H9 (cell line): ENCODE measurements around the gene ABCG1. TPM values are rescaled to one million over a fixed set of nuclear protein-coding genes. Genes with fewer than 3 reads are reported as not detected.

Experiments used
- DNase-seq: peaks from one replicate; pipeline ENCODE4 v3.0.0-alpha.2; 2017
- H2AFZ ChIP-seq: one replicate; pipeline ENCODE4 v1.6.1; 2013; ENCODE audit warnings: mild to moderate bottlenecking, low read length, control low read depth, moderate library complexity
- H2AK5ac ChIP-seq: 2 replicates; pipeline ENCODE4 v1.6.1; 2013; ENCODE audit warnings: low read length, control low read depth, mixed read lengths; ENCODE audit not compliant: insufficient read length
- H2BK120ac ChIP-seq: one replicate; pipeline ENCODE4 v1.6.1; 2013; ENCODE audit warnings: low read depth, mild to moderate bottlenecking, low read length, control low read depth, inconsistent platforms; ENCODE audit not compliant: poor library complexity, severe bottlenecking
- H2BK12ac ChIP-seq: 2 replicates; pipeline ENCODE4 v1.6.1; 2013; ENCODE audit warnings: low read length, control low read depth, mixed read lengths, low read depth; ENCODE audit not compliant: insufficient read length
- H2BK15ac ChIP-seq: 2 replicates; pipeline ENCODE4 v1.6.1; 2013; ENCODE audit warnings: low read depth, low read length, control low read depth
- H2BK20ac ChIP-seq: one replicate; pipeline ENCODE4 v1.6.1; 2013; ENCODE audit warnings: low read depth, mild to moderate bottlenecking, low read length, control low read depth, inconsistent platforms; ENCODE audit not compliant: poor library complexity, severe bottlenecking
- H2BK5ac ChIP-seq: 2 replicates; pipeline ENCODE4 v1.6.1; 2013; ENCODE audit warnings: low read length, control low read depth, mixed read lengths; ENCODE audit not compliant: insufficient read length
- H3K14ac ChIP-seq: 2 replicates; pipeline ENCODE4 v1.6.1; 2013; ENCODE audit warnings: low read length, control low read depth; ENCODE audit not compliant: insufficient read depth
- H3K18ac ChIP-seq: 2 replicates; pipeline ENCODE4 v1.6.1; 2013; ENCODE audit warnings: low read depth, mild to moderate bottlenecking, mixed read lengths, low read length, control low read depth; ENCODE audit not compliant: insufficient read length
- H3K23ac ChIP-seq: 2 replicates; pipeline ENCODE4 v1.6.1; 2013; ENCODE audit warnings: low read length, control low read depth, mixed read lengths, low read depth; ENCODE audit not compliant: insufficient read length
- H3K23me2 ChIP-seq: 2 replicates; pipeline ENCODE4 v1.6.1; 2013; ENCODE audit warnings: low read depth, mild to moderate bottlenecking, mixed read lengths, low read length, control low read depth; ENCODE audit not compliant: insufficient read length, poor library complexity, severe bottlenecking
- H3K27ac ChIP-seq: 2 replicates; pipeline ENCODE4 v1.5.1; 2013; ENCODE audit warnings: low read length, control low read depth, mixed read lengths, low read depth; ENCODE audit not compliant: insufficient read length
- H3K27me3 ChIP-seq: 2 replicates; pipeline ENCODE4 v1.6.1; 2013; ENCODE audit warnings: low read length, control low read depth, inconsistent platforms; ENCODE audit not compliant: insufficient read depth
- H3K4ac ChIP-seq: 2 replicates; pipeline ENCODE4 v1.6.1; 2013; ENCODE audit warnings: low read depth, mild to moderate bottlenecking, control low read depth, inconsistent platforms, low read length, moderate library complexity
- H3K4me1 ChIP-seq: 2 replicates; pipeline ENCODE4 v1.6.1; 2013; ENCODE audit warnings: low read length, control low read depth, inconsistent platforms; ENCODE audit not compliant: insufficient read depth
- H3K4me2 ChIP-seq: 2 replicates; pipeline ENCODE4 v1.6.1; 2013; ENCODE audit warnings: low read length, control low read depth, mixed read lengths; ENCODE audit not compliant: insufficient read length, insufficient read depth
- H3K56ac ChIP-seq: 2 replicates; pipeline ENCODE4 v1.6.1; 2013; ENCODE audit warnings: low read depth, mild to moderate bottlenecking, mixed read lengths, low read length, control low read depth; ENCODE audit not compliant: insufficient read length
- H3K79me1 ChIP-seq: 2 replicates; pipeline ENCODE4 v1.6.1; 2013; ENCODE audit warnings: low read depth, mild to moderate bottlenecking, moderate library complexity, low read length, control low read depth, inconsistent platforms; ENCODE audit not compliant: insufficient read depth, poor library complexity, severe bottlenecking
- H3K79me2 ChIP-seq: 2 replicates; pipeline ENCODE4 v1.6.1; 2013; ENCODE audit warnings: low read length, control low read depth, inconsistent platforms; ENCODE audit not compliant: insufficient read depth
- H3K9ac ChIP-seq: 2 replicates; pipeline ENCODE4 v1.6.1; 2013; ENCODE audit warnings: low read length, control low read depth, mixed read lengths; ENCODE audit not compliant: insufficient read length; ENCODE audit errors: extremely low read depth
- H3K9me3 ChIP-seq: one replicate; pipeline ENCODE4 v1.6.1; 2013; ENCODE audit warnings: low read depth, low read length, inconsistent platforms; ENCODE audit not compliant: control insufficient read depth
- H3T11ph ChIP-seq: one replicate; pipeline ENCODE4 v1.6.1; 2013; ENCODE audit warnings: mild to moderate bottlenecking, low read length, control low read depth, inconsistent platforms
- H4K20me1 ChIP-seq: one replicate; pipeline ENCODE4 v1.6.1; 2013; ENCODE audit not compliant: control insufficient read depth, insufficient read length, insufficient read depth
- H4K5ac ChIP-seq: 2 replicates; pipeline ENCODE4 v1.6.1; 2013; ENCODE audit warnings: low read depth, mild to moderate bottlenecking, mixed read lengths, low read length, control low read depth; ENCODE audit not compliant: insufficient read length
- H4K8ac ChIP-seq: replicated peaks from 2 replicates; pipeline ENCODE4 v1.6.1; 2013; ENCODE audit warnings: low read length, control low read depth, mixed read lengths, low read depth; ENCODE audit not compliant: insufficient read length
- H4K91ac ChIP-seq: 2 replicates; pipeline ENCODE4 v1.6.1; 2013; ENCODE audit warnings: low read depth, mild to moderate bottlenecking, moderate library complexity, mixed read lengths, low read length, control low read depth; ENCODE audit not compliant: insufficient read length
- H3K27ac Mint-ChIP-seq, 3 experiments: 2 replicates in 2 of 3; 3 replicates in 1 of 3; pipeline ENCODE4 v1.8.0; 2020 to 2021; ENCODE audit warnings: mixed read lengths in 3 of 3, mild to moderate bottlenecking in 1 of 3, moderate library complexity in 1 of 3
- H3K27me3 Mint-ChIP-seq: 2 replicates; pipeline ENCODE4 v1.8.0; 2021; ENCODE audit warnings: low read depth, mild to moderate bottlenecking, moderate library complexity, mixed read lengths
- H3K36me3 Mint-ChIP-seq, 3 experiments: 2 replicates in 2 of 3; 3 replicates in 1 of 3; pipeline ENCODE4 v1.8.0; 2020 to 2021; ENCODE audit warnings: low read depth in 3 of 3, mixed read lengths in 3 of 3; ENCODE audit not compliant: insufficient read depth in 1 of 3
- H3K4me1 Mint-ChIP-seq, 2 experiments: 2 replicates each; pipeline ENCODE4 v1.8.0; 2020; ENCODE audit warnings: mixed read lengths in 2 of 2
- H3K4me3 Mint-ChIP-seq, 2 experiments: 2 replicates in 1 of 2; 3 replicates in 1 of 2; pipeline ENCODE4 v1.8.0; 2020 to 2021; ENCODE audit warnings: mild to moderate bottlenecking in 2 of 2, mixed read lengths in 2 of 2, moderate library complexity in 1 of 2
- H3K9me3 Mint-ChIP-seq, 2 experiments: 2 replicates in 1 of 2; 3 replicates in 1 of 2; pipeline ENCODE4 v1.8.0; 2020; ENCODE audit warnings: mild to moderate bottlenecking in 2 of 2, mixed read lengths in 2 of 2, moderate library complexity in 1 of 2
- whole genome bisulfite sequencing: extraction: QIAGEN DNeasy Blood & Tissue Kit; methylation state at CpG from one replicate; pipeline ENCODE4 v1.1.7; 2013; ENCODE audit warnings: missing lambda C conversion rate, low lambda C conversion rate, mixed read lengths; ENCODE audit not compliant: insufficient read length; ENCODE audit errors: extremely low coverage; 5-methylcytosine and 5-hydroxymethylcytosine counted together
- total RNA-seq: library from RNA; stranded (reverse); gene quantifications from 2 replicates; pipeline ENCODE4 v1.2.1, GENCODE V29; 2021
- TF ChIP-seq, protein P1 (sequence below): fragments of 200-600 bp; sonication (generic); conservative IDR thresholded peaks from 3 replicates; pipeline ENCODE4 v1.8.0; 2021; ENCODE audit warnings: antibody characterized with exemption, mild to moderate bottlenecking

ABCG1 gene
- total RNA-seq, 1 experiment from 2014 or later = 0.83 TPM

DNA sequence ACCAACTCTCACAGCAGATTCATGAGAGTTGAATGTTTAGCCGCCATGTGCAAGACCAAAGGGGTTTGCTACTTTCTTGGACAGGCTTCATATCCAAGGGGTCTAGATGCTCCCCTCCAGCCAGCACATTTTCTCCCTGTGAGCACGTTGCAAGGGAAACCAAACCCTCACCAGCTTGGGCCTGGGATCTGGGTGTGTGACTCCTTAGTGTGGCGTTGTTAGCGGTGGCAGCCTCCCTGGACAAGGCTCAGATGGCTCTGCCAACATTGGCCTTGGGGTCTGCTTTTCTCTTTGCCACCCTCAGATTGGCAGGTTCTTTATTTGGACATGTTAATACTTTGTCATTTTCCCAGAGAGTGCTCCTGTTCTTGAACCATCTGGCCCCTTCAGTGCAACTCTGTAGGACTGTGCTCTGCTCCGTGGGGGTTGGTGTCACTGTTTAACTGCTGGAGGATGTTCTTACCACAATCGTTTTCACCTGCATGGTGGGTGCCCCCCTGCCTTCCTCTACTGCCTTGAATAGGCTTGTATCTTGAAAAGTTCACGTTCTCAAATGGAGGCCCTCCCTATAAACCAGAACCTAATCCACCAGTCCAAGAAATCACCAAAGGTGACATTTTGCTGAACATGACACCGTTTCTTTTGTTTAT, 13.4 kb downstream of the ABCG1 start:
- Histone ChIP-seq H2BK12ac (no peak overlapping the region), H3K14ac (no peak overlapping the region), H3K23me2 (no peaks in the 10 kb centered on the region), H3T11ph (no peak overlapping the region), H3K56ac (no peak overlapping the region), H3K79me2 (no peaks in the 10 kb centered on the region), H3K23ac (no peak overlapping the region), H2BK5ac (no peak overlapping the region), H3K4me1 (no peaks in the 10 kb centered on the region; the same call in 1 of the 2 replicates), H4K91ac (no peak overlapping the region), H3K27me3 (peaks cover 7% of the 10 kb centered on the region; the same call in 1 of the 2 replicates), H3K4me2 (no peak overlapping the region), H2AK5ac (no peak overlapping the region), H2BK120ac (no peak overlapping the region), H4K8ac (no peak overlapping the region), H2BK15ac (no peak overlapping the region), H4K5ac (no peak overlapping the region), H2AFZ (no peak overlapping the region), H3K4ac (no peak overlapping the region), H3K79me1 (no peaks in the 10 kb centered on the region), H3K18ac (no peak overlapping the region), H3K9me3 (no peaks in the 10 kb centered on the region), H3K9ac (no peak overlapping the region), H4K20me1 (no peaks in the 10 kb centered on the region), H3K27ac (no peak overlapping the region), H2BK20ac (no peak overlapping the region)
- Mint-ChIP-seq H3K4me3 (no peak overlapping the region), H3K27ac (no peak overlapping the region), H3K4me1 (peaks cover 36 to 50% of the 10 kb centered on the region in 2 experiments), H3K27me3 (peaks cover 78% of the 10 kb centered on the region), H3K36me3 (no peaks in the 10 kb centered on the region), H3K9me3 (no peaks in the 10 kb centered on the region; a peak in 1 of 5 replicates)
- TF ChIP-seq, protein P1, sequence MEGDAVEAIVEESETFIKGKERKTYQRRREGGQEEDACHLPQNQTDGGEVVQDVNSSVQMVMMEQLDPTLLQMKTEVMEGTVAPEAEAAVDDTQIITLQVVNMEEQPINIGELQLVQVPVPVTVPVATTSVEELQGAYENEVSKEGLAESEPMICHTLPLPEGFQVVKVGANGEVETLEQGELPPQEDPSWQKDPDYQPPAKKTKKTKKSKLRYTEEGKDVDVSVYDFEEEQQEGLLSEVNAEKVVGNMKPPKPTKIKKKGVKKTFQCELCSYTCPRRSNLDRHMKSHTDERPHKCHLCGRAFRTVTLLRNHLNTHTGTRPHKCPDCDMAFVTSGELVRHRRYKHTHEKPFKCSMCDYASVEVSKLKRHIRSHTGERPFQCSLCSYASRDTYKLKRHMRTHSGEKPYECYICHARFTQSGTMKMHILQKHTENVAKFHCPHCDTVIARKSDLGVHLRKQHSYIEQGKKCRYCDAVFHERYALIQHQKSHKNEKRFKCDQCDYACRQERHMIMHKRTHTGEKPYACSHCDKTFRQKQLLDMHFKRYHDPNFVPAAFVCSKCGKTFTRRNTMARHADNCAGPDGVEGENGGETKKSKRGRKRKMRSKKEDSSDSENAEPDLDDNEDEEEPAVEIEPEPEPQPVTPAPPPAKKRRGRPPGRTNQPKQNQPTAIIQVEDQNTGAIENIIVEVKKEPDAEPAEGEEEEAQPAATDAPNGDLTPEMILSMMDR = no peak
- no peak for DNase-seq
- no CpG with 5 or more reads among the region's 8 CpGs for WGBS
